Measurements from ENCODE around the gene ATP6V1F.

Gene ATP6V1F

GRCh38 chr7:128835790-128836641, 26.6 kb upstream of the ATP6V1F start:
- no peak for DNase-seq

GRCh38 chr7:128836729-128837348, 25.8 kb upstream of the ATP6V1F start:
- no peak for DNase-seq

- no peak for DNase-seq
Observed at GRCh38 chr7:128837521-128837921, 25.1 kb upstream of the ATP6V1F start.

GRCh38 chr7:128838109-128838779, 24.4 kb upstream of the ATP6V1F start:
- DNase-seq = no peak

- DNase-seq = no peak
Observed at GRCh38 chr7:128838981-128839731, 23.5 kb upstream of the ATP6V1F start.

GRCh38 chr7:128839751-128840177, 22.9 kb upstream of the ATP6V1F start:
- DNase-seq = no peak

GRCh38 chr7:128840326-128841170, 22.1 kb upstream of the ATP6V1F start:
- no peak for DNase-seq

GRCh38 chr7:128841171-128841690, 21.4 kb upstream of the ATP6V1F start:
- DNase-seq = peak; percentile 13

GRCh38 chr7:128841921-128842673, 20.6 kb upstream of the ATP6V1F start:
- peak; percentile 34 for DNase-seq

- DNase-seq = no peak
Observed at GRCh38 chr7:128842674-128843641, 19.7 kb upstream of the ATP6V1F start.

GRCh38 chr7:128843938-128844621, 18.6 kb upstream of the ATP6V1F start:
- DNase-seq = no peak

- no peak for DNase-seq
Observed at GRCh38 chr7:128844777-128845311, 17.8 kb upstream of the ATP6V1F start.

- DNase-seq = no peak
Observed at GRCh38 chr7:128845475-128845874, 17.2 kb upstream of the ATP6V1F start.

- DNase-seq = no peak
Observed at GRCh38 chr7:128845987-128846386, 16.7 kb upstream of the ATP6V1F start.

- no peak for DNase-seq
Observed at GRCh38 chr7:128846781-128847444, 15.7 kb upstream of the ATP6V1F start.

- DNase-seq = no peak
Observed at GRCh38 chr7:128847721-128848211, 14.9 kb upstream of the ATP6V1F start.

- DNase-seq = no peak
Observed at GRCh38 chr7:128848289-128849155, 14.1 kb upstream of the ATP6V1F start.

All from CD4-positive, alpha-beta T cell treated with Interferon gamma for 1 hour (primary cell).